NT2/D1 (cell line): ENCODE data around the gene TBC1D22A.

Experiments
- DNase-seq: peaks from one replicate; pipeline ENCODE4 v3.0.0-alpha.2; 2011; ENCODE audit warnings: low read depth, low spot score
- H3K27me3 ChIP-seq: 2 replicates; pipeline ENCODE4 v1.6.0; 2011; ENCODE audit warnings: mild to moderate bottlenecking; ENCODE audit not compliant: insufficient read length, insufficient read depth
- H3K36me3 ChIP-seq: 2 replicates; pipeline ENCODE4 v1.6.1; 2011; ENCODE audit warnings: mild to moderate bottlenecking, low read length, mixed read lengths; ENCODE audit not compliant: insufficient read depth, insufficient read length
- H3K4me1 ChIP-seq: 2 replicates; pipeline ENCODE4 v1.5.1; 2011; ENCODE audit not compliant: insufficient read depth, insufficient read length
- H3K4me3 ChIP-seq: 2 replicates; pipeline ENCODE4 v1.5.1; 2011; ENCODE audit warnings: low read depth; ENCODE audit not compliant: insufficient read length
- H3K9ac ChIP-seq: 2 replicates; pipeline ENCODE4 v1.6.0; 2011; ENCODE audit warnings: low read depth; ENCODE audit not compliant: insufficient read length
- H3K9me3 ChIP-seq: 2 replicates; pipeline ENCODE4 v1.5.1; 2011; ENCODE audit warnings: mild to moderate bottlenecking, low read length; ENCODE audit not compliant: insufficient read depth
- SUZ12 ChIP-seq: IDR thresholded peaks from 2 replicates; pipeline ENCODE4 v1.6.1; 2011; ENCODE audit not compliant: insufficient read length, insufficient read depth; ENCODE audit errors: extremely low read depth
- YY1 ChIP-seq: IDR thresholded peaks from 2 replicates; pipeline ENCODE4 v1.6.1; 2011; ENCODE audit not compliant: insufficient read length, insufficient read depth
- ZNF274 ChIP-seq: IDR thresholded peaks from 2 replicates; pipeline ENCODE4 v1.6.1; 2011; ENCODE audit warnings: mild to moderate bottlenecking, low read depth, low read length

The TBC1D22A gene

DNA sequence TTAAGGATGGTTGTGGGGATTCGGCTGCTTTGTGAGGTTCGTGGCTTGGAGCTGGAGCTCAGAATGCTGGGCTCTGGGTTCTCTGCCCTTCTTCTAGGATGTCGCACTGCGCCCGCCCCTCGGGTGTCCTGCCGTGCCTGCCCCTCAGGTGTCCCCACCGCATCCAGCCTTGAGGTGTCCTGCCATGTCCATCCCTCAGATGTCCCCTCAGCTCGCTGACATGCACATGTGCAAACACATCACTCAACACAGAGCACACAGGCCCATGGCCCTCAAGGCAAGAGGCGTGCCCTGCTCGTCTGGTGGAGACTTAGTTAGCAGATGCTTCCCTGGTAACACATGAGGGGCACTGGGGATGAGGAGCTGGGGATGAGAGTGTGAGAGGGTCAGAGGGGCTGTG, 359.3 kb downstream of the TBC1D22A start:
- H3K9me3 ChIP-seq: no peaks in the 10 kb centered on the region
- H3K4me3 ChIP-seq: no peak overlapping the region
- H3K9ac ChIP-seq: no peak overlapping the region
- H3K4me1 ChIP-seq: peaks cover 6% of the 10 kb centered on the region
- DNase-seq: no peak
- H3K36me3 ChIP-seq: no peaks in the 10 kb centered on the region
- H3K27me3 ChIP-seq: no peaks in the 10 kb centered on the region
- TF ChIP-seq YY1: no peak
- TF ChIP-seq SUZ12: no peak
- TF ChIP-seq ZNF274: no peak

GRCh38 chr22:47122441-47123000, 360.1 kb downstream of the TBC1D22A start:
- Histone ChIP-seq H3K4me3 (no peak overlapping the region), H3K27me3 (no peaks in the 10 kb centered on the region), H3K36me3 (no peaks in the 10 kb centered on the region), H3K4me1 (peaks cover 6% of the 10 kb centered on the region), H3K9me3 (no peaks in the 10 kb centered on the region), H3K9ac (no peak overlapping the region)
- DNase-seq: no peak
- TF ChIP-seq YY1 (no peak), SUZ12 (no peak), ZNF274 (no peak)

DNA sequence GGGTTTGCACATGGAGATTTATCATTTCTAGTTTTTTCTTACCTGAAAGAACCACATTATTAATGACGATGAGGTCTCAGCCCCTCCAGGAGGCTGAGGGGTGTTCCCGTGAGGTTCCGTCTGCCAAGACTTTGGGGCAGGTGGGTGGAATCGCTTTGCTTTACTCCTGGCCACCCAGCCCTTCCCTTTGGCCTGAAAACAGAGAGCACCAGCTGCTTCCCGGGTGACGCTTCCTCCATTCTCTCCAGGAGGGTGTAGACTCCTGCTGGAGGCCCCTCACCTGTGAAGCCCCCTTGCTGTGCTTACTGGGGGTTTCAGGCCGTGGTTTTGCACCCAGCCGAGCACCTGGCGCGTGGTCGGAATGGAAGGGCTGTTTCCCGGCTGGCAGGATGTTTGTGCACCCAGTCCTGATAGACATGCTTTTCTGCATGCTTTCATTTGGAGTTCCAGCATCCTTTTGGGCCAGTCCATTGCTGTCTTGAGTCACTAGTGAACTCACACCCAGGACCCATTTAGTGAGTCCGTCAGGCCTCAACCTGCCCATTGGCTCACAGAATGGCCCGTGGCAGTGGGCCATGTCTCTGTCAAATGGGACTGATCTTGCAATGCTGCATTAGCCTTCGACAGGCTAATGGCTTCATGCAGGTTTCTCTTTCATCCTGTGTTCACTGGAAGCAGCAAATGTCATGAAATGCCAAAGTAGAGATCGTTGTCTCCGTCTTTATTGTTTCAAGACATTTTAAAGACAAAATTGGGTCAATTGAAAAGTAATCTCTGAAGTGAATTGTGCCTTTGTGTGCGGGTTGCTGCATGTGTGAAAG, 360.8 kb downstream of the TBC1D22A start:
- Histone ChIP-seq H3K27me3 (no peaks in the 10 kb centered on the region), H3K9me3 (no peaks in the 10 kb centered on the region), H3K4me3 (no peak overlapping the region), H3K9ac (no peak overlapping the region), H3K36me3 (no peaks in the 10 kb centered on the region), H3K4me1 (peaks cover 6% of the 10 kb centered on the region)
- DNase-seq: no peak
- TF ChIP-seq YY1 (no peak), SUZ12 (no peak), ZNF274 (no peak)

DNA sequence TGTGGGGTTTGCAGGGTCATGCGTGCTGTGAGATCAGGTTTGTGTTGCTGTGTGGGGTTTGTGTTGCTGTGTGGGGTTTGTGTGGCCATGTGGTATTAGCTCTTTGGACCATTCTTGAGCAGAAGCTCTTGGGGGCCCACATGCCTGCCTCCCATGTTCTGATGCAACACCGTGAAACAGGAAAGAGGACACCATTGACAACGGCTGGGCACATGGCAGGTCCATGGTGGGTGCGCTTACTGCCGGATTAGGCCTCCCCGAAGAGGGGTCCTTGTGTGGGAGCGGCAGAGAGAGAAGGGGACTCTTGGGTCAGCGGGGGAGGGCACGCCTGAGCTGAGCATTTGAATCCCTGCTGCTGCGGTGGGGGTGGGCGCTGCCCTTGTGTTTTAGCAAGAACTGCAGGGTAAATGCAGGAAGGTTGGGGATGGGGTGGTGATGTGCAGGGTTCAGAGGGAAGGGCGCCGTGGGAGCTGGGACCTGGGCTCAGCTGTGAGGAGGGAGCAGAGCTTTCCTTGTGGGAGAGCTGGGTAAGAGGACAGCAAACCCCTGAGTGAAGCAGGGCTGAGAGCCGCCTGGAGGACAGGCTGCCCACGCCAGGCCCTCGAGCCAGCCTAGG, 361.5 kb downstream of the TBC1D22A start:
- Histone ChIP-seq H3K9ac (no peak overlapping the region), H3K27me3 (no peaks in the 10 kb centered on the region), H3K4me3 (no peak overlapping the region), H3K9me3 (no peaks in the 10 kb centered on the region), H3K4me1 (peaks cover 6% of the 10 kb centered on the region), H3K36me3 (no peaks in the 10 kb centered on the region)
- TF ChIP-seq ZNF274 (no peak), YY1 (no peak), SUZ12 (no peak)
- no peak for DNase-seq

GRCh38 chr22:47124451-47124881, 362.0 kb downstream of the TBC1D22A start:
- H3K36me3 ChIP-seq: no peaks in the 10 kb centered on the region
- DNase-seq: no peak
- no peak overlapping the region for H3K4me3 ChIP-seq
- peaks cover 6% of the 10 kb centered on the region for H3K4me1 ChIP-seq
- no peaks in the 10 kb centered on the region for H3K27me3 ChIP-seq
- no peak overlapping the region for H3K9ac ChIP-seq
- no peaks in the 10 kb centered on the region for H3K9me3 ChIP-seq
- TF ChIP-seq ZNF274 (no peak), SUZ12 (no peak), YY1 (no peak)

GRCh38 chr22:47124961-47125360, 362.5 kb downstream of the TBC1D22A start:
- DNase-seq: no peak
- peaks cover 8% of the 10 kb centered on the region for H3K4me1 ChIP-seq
- H3K36me3 ChIP-seq: no peaks in the 10 kb centered on the region
- no peak overlapping the region for H3K9ac ChIP-seq
- H3K27me3 ChIP-seq: no peaks in the 10 kb centered on the region
- H3K4me3 ChIP-seq: no peak overlapping the region
- no peak for TF ChIP-seq ZNF274
- no peak for TF ChIP-seq SUZ12
- no peak for TF ChIP-seq YY1
- H3K9me3 ChIP-seq: no peaks in the 10 kb centered on the region

GRCh38 chr22:47125603-47126002, 363.2 kb downstream of the TBC1D22A start:
- DNase-seq: no peak
- Histone ChIP-seq H3K27me3 (no peaks in the 10 kb centered on the region), H3K9me3 (no peaks in the 10 kb centered on the region), H3K9ac (no peak overlapping the region), H3K4me1 (peaks cover 8% of the 10 kb centered on the region), H3K36me3 (no peaks in the 10 kb centered on the region), H3K4me3 (no peak overlapping the region)
- TF ChIP-seq SUZ12 (no peak), YY1 (no peak), ZNF274 (no peak)
